GM12878 (cell line): ENCODE data around the gene GSC2. TPM values are rescaled to one million over a fixed set of nuclear protein-coding genes. Genes with fewer than 3 reads are reported as not detected.

Experiments used
- ATAC-seq: fragments of 200-7000 bp; cut with Tn5 transposase; 3 replicates; pipeline ENCODE4 v1.9.1; 2020; ENCODE audit warnings: mild to moderate bottlenecking, moderate library complexity
- BruUV-seq: library from RNA; stranded (reverse); fragments of 400-500 nt; replicated peaks from 2 replicates; lab custom pipeline; 2021; lab: Mats Ljungman, UMichigan
- CTCF ChIA-PET: fragments of 300-600 bp; sonication (Branson Sonifier 250); formaldehyde crosslinking; extraction: SDS; loops from one replicate; lab custom pipeline; 2021; ENCODE audit warnings: inconsistent platforms; lab: Yijun Ruan, JAX
- POLR2A ChIA-PET: fragments of 350-600 bp; formaldehyde crosslinking; extraction: SDS; loops from one replicate; lab custom pipeline; 2021; ENCODE audit warnings: inconsistent platforms; lab: Charles Lee
- RAD21 ChIA-PET: fragments of 300-600 bp; sonication (Branson Sonifier 250); formaldehyde crosslinking; loops from one replicate; lab custom pipeline; 2023; ENCODE audit warnings: antibody characterized with exemption; ENCODE audit not compliant: unreplicated experiment; lab: Charles Lee
- SMC1A ChIA-PET: fragments of 300-600 bp; sonication (Branson Sonifier 250); formaldehyde crosslinking; loops from one replicate; lab custom pipeline; 2023; ENCODE audit not compliant: unreplicated experiment, uncharacterized antibody; lab: Charles Lee
- DNase-seq: peaks from one replicate; pipeline ENCODE4 v3.0.0-alpha.2; 2011; ENCODE audit warnings: low read depth, low spot score
- FAIRE-seq: peaks from 3 replicates; lab custom pipeline; 2011; peaks lifted over from hg19 to GRCh38; lab: Jason Lieb, UNC
- H2AFZ ChIP-seq: 2 replicates; pipeline ENCODE4 v1.6.0; 2011; ENCODE audit warnings: low read depth, low read length, control low read depth; ENCODE audit not compliant: control insufficient read depth
- H3K27ac ChIP-seq: 2 replicates; pipeline ENCODE4 v1.5.1; 2011; ENCODE audit warnings: control low read depth; ENCODE audit not compliant: control insufficient read depth, insufficient read depth
- H3K27me3 ChIP-seq, 2 experiments: replicated peaks in 1 of 2; 2 replicates each; pipeline versions ENCODE4 v1.6.0 to v1.6.1; 2011; ENCODE audit warnings: low read length in 1 of 2; ENCODE audit not compliant: control insufficient read depth in 2 of 2, insufficient read depth in 2 of 2
- H3K36me3 ChIP-seq, 2 experiments: 2 replicates each; pipeline ENCODE4 v1.5.1; 2011; ENCODE audit warnings: low read length in 1 of 2; ENCODE audit not compliant: control insufficient read depth in 2 of 2, insufficient read depth in 2 of 2
- H3K4me1 ChIP-seq: 2 replicates; pipeline ENCODE4 v1.6.1; 2011; ENCODE audit warnings: mild to moderate bottlenecking, low read length, moderate library complexity, mixed read lengths; ENCODE audit not compliant: control insufficient read depth, insufficient read depth
- H3K4me2 ChIP-seq: 2 replicates; pipeline ENCODE4 v1.6.0; 2011; ENCODE audit warnings: control low read depth; ENCODE audit not compliant: control insufficient read depth, insufficient read depth
- H3K4me3 ChIP-seq: fragments of 200-600 bp; sonication (generic); 2 replicates; pipeline ENCODE4 v1.5.1; 2016
- H3K79me2 ChIP-seq: 2 replicates; pipeline ENCODE4 v1.6.0; 2011; ENCODE audit warnings: low read length; ENCODE audit not compliant: control insufficient read depth, insufficient read depth
- H3K9ac ChIP-seq: 2 replicates; pipeline ENCODE4 v1.8.0; 2011; ENCODE audit warnings: low read length, control low read depth, mixed read lengths; ENCODE audit not compliant: control insufficient read depth, insufficient read depth
- H3K9me3 ChIP-seq: replicated peaks from 3 replicates; pipeline ENCODE4 v1.5.1; 2011; ENCODE audit warnings: mild to moderate bottlenecking, low read length; ENCODE audit not compliant: control insufficient read depth, insufficient read depth
- H4K20me1 ChIP-seq: 2 replicates; pipeline ENCODE4 v1.6.0; 2011; ENCODE audit not compliant: control insufficient read depth, insufficient read depth
- BMI1 ChIP-seq: fragments of 450-650 bp; IDR thresholded peaks from 2 replicates; pipeline ENCODE4 v1.6.1; 2016; ENCODE audit warnings: mild to moderate bottlenecking, moderate library complexity, borderline replicate concordance
- JUND ChIP-seq: IDR thresholded peaks from 2 replicates; pipeline ENCODE4 v1.6.1; 2012; ENCODE audit warnings: low read depth, mild to moderate bottlenecking, low read length, improper control_type of control experiment, moderate library complexity
- MYB ChIP-seq: fragments of 150-350 bp; IDR thresholded peaks from 2 replicates; pipeline ENCODE4 v1.6.1; 2014; ENCODE audit warnings: mild to moderate bottlenecking, low read depth, low read length, borderline replicate concordance
- POLR2A ChIP-seq: IDR thresholded peaks from 2 replicates; pipeline ENCODE4 v1.6.1; 2011; ENCODE audit warnings: low read depth, mild to moderate bottlenecking, low read length
- POLR2AphosphoS5 ChIP-seq: IDR thresholded peaks from 2 replicates; pipeline ENCODE4 v1.6.1; 2011; ENCODE audit warnings: mild to moderate bottlenecking, low read length, inconsistent platforms
- WGBS: methylation state at CpG from one replicate; pipeline ENCODE4 v1.1.6; 2016; ENCODE audit warnings: low lambda C conversion rate; ENCODE audit not compliant: insufficient replicate concordance, insufficient coverage; ENCODE audit errors: missing lambda C conversion rate; 5-methylcytosine and 5-hydroxymethylcytosine counted together
- in situ Hi-C: fragments of 300-500 bp; cut with MboI; formaldehyde crosslinking; loops from 9 replicates; pipeline ENCODE4 v1.14.3; 2018; ENCODE audit warnings: mixed read lengths
- intact Hi-C: fragments of 100-400 bp; cut with micrococcal nuclease; formaldehyde crosslinking; loops from one replicate; pipeline ENCODE4 v1.14.2; 2022; ENCODE audit not compliant: unreplicated experiment
- polyA plus RNA-seq, 11 experiments: library from polyadenylated mRNA; depleted of rRNA in 4 of 11; unstranded in 6 of 11; stranded (reverse) in 5 of 11; fragments of >200 nt; fragmentation: Nextera tagmentation in 4 of 11; fragmentation: Illumina TruSeq in 1 of 11; extraction: Ambion mirVana in 4 of 11; extraction: Trizol in 1 of 11; gene quantifications; 1 replicate in 1 of 11; 2 replicates in 10 of 11; pipeline versions ENCODE4 v1.2.1 to v1.2.3, GENCODE V29; 2011 to 2016; ENCODE audit warnings: inconsistent platforms in 2 of 11, missing spikeins in 2 of 11, low read depth in 1 of 11
- total RNA-seq, 4 experiments: library from RNA; depleted of rRNA in 3 of 4; stranded (reverse); fragments of >200 nt in 3 of 4; fragmentation: Illumina TruSeq in 1 of 4; extraction: Trizol in 1 of 4; gene quantifications; 2 replicates each; pipeline versions ENCODE4 v1.2.1 to v1.2.3, GENCODE V29; 2013 to 2021
- TF ChIP-seq, protein P1 (sequence below): IDR thresholded peaks from 2 replicates; pipeline ENCODE4 v1.6.1; 2011; ENCODE audit warnings: low read depth, mild to moderate bottlenecking, low read length, moderate library complexity, borderline replicate concordance; ENCODE audit errors: extremely low read depth
- TF ChIP-seq, protein P2 (sequence below): IDR thresholded peaks from 2 replicates; pipeline ENCODE4 v1.6.1; 2012; ENCODE audit warnings: low read depth, low read length, improper control_type of control experiment

The GSC2 gene
- total and polyA plus RNA-seq, 10 of the 15 experiments (the other 5 are each of a cell fraction or from before 2014, with no cell fraction given): not detected

DNA sequence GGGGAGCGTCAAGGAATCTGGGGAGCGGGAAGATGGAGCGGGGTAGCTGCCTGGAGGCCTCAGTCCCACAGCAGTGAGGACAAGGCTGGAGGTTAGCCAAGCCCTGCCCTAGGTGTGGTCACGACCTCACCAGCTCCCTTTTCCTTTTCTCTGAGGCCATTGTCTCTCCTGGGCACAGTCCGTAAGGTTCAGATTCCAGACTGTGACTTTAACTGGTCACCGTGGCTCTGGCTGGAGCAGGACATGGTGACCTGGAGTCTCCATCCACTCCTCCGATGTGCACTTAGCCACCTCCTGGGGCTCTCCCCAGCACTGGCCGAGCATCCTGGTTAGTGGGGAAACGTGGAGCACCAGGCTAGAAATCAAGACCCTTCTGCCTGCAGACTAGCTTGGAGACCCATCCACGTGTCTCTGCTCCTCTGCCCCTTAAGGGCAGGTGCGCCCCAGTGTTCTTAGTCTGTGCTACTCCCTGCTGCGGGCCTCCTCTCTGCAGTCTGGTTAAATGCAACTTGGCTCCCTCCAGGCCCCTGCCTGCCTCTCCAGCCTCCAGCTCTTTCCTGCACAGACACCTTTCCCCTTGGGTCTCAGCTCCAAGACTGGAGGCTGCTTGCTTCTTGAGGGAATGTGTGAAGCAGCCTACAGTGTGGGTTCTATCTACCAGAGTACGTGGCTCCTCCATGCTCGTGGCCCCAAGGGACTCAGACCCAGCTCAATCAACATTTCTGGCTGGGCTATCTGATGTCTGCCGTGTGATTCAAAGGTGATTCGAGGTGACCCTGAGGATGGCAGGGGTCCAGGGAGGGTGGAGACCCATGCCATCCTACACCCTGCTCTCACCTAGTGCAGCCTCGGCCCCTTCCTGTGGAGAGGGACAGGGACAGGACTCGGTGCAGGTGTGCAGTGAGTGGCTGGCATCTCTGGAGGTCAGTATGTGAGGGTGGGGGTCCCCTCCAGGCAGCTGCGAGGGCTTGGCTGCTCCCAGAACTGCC, 23.2 kb upstream of the GSC2 start:
- no TSS peak for BruUV-seq
- H4K20me1 ChIP-seq: no peaks in the 10 kb centered on the region
- H3K79me2 ChIP-seq: peaks cover 49% of the 10 kb centered on the region
- H3K4me3 ChIP-seq: peak overlapping the region; percentile 95
- peak overlapping the region; percentile 95 for H3K9ac ChIP-seq
- POLR2A ChIA-PET: no interaction called here
- no peak overlapping the region for H2AFZ ChIP-seq
- in situ Hi-C loops (no loop called here), intact Hi-C loops (no loop called here)
- TF ChIP-seq POLR2AphosphoS5 (peak; percentile 5; the same call in 1 of the 2 replicates), BMI1 (no peak), POLR2A (peak; percentile 17; the same call in 1 of the 2 replicates), MYB (no peak), JUND (no peak)
- TF ChIP-seq, protein P1, sequence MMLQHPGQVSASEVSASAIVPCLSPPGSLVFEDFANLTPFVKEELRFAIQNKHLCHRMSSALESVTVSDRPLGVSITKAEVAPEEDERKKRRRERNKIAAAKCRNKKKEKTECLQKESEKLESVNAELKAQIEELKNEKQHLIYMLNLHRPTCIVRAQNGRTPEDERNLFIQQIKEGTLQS: no peak
- TF ChIP-seq, protein P2, sequence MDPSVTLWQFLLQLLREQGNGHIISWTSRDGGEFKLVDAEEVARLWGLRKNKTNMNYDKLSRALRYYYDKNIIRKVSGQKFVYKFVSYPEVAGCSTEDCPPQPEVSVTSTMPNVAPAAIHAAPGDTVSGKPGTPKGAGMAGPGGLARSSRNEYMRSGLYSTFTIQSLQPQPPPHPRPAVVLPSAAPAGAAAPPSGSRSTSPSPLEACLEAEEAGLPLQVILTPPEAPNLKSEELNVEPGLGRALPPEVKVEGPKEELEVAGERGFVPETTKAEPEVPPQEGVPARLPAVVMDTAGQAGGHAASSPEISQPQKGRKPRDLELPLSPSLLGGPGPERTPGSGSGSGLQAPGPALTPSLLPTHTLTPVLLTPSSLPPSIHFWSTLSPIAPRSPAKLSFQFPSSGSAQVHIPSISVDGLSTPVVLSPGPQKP: no peak
- peaks cover 31% of the 10 kb centered on the region for H3K4me1 ChIP-seq
- SMC1A ChIA-PET: interaction anchor here (1.0 kb wide), 1 partner anchor 16 kb away, joined by 3 read pairs; no protein-coding TSS in a partner anchor
- no peak overlapping the region; the same call in 1 of the 2 replicates for H3K27ac ChIP-seq
- peak overlapping the region; percentile 89 for H3K4me2 ChIP-seq
- CTCF ChIA-PET: interaction anchor here (1.2 to 2.1 kb wide), 2 partner anchors 29 to 67 kb away, joined by 3 to 15 read pairs; partner anchors contain the start of gene ESS2
- ATAC-seq: no peak
- 41% methylated on average over 19 of the region's 19 CpGs for WGBS
- peaks cover 0 to 1% of the 10 kb centered on the region in 2 experiments; a peak in 2 of 4 replicates for H3K36me3 ChIP-seq
- peaks cover 5 to 11% of the 10 kb centered on the region in 2 experiments; a peak in 3 of 4 replicates for H3K27me3 ChIP-seq
- RAD21 ChIA-PET: interaction anchor here (0.6 to 1.0 kb wide), 3 partner anchors 29 to 285 kb away, joined by 3 to 4 read pairs (median 3); partner anchors contain the start of gene ESS2
- H3K9me3 ChIP-seq: no peaks in the 10 kb centered on the region
- no peak for DNase-seq
- FAIRE-seq: no peak
